Fibroblast of mammary gland (primary cell): ENCODE measurements around the gene KLK13.

Source experiments
- DNase-seq: peaks from one replicate; pipeline ENCODE4 v3.0.0-alpha.2; 2010; ENCODE audit warnings: low read depth
- H3K4me3 ChIP-seq: 2 replicates; pipeline ENCODE4 v1.5.1; 2011; ENCODE audit warnings: low read depth, mild to moderate bottlenecking, low read length, moderate library complexity; ENCODE audit not compliant: control insufficient read depth
- CTCF ChIP-seq: conservative IDR thresholded peaks from 2 replicates; pipeline ENCODE4 v1.5.1; 2011; ENCODE audit warnings: low read depth, low read length, inconsistent platforms; ENCODE audit not compliant: control insufficient read depth, insufficient read depth

The KLK13 gene

GRCh38 chr19:51107406-51108065, 42.6 kb upstream of the KLK13 start:
- H3K4me3 ChIP-seq = peak overlapping the region; percentile 89
- DNase-seq = peak; percentile 36
- no peak for TF ChIP-seq CTCF

- DNase-seq = no peak
- TF ChIP-seq CTCF = no peak
- H3K4me3 ChIP-seq = no peak overlapping the region
These were observed 39.0 kb upstream of the KLK13 start for GRCh38 chr19:51103926-51104341.

- H3K4me3 ChIP-seq = no peak overlapping the region
- TF ChIP-seq CTCF = no peak
These were observed 38.1 kb upstream of the KLK13 start for GRCh38 chr19:51102991-51103390.

GRCh38 chr19:51101171-51101865, 36.4 kb upstream of the KLK13 start:
- DNase-seq = peak; percentile 26
- no peak overlapping the region for H3K4me3 ChIP-seq
- TF ChIP-seq CTCF = no peak

More at GRCh38 chr19:51102991-51103390, 38.1 kb upstream of the KLK13 start:
- DNase-seq = no peak

- TF ChIP-seq CTCF = no peak
- DNase-seq = no peak
- no peak overlapping the region for H3K4me3 ChIP-seq
These were observed 35.7 kb upstream of the KLK13 start for GRCh38 chr19:51100601-51101000.

- DNase-seq = no peak
- TF ChIP-seq CTCF = no peak
- H3K4me3 ChIP-seq = no peak overlapping the region
These were observed 34.1 kb upstream of the KLK13 start for GRCh38 chr19:51099047-51099382.
